ENCODE data around the gene RABL3. TPM values are rescaled to one million over a fixed set of nuclear protein-coding genes. Genes with fewer than 3 reads are reported as not detected.
"Not testable (repeated sequence)": the region's sequence is repeated elsewhere in the genome, so short reads cannot be mapped to it uniquely, and the experiment has no call there.

RABL3 gene
- total RNA-seq, 4 donors from 2014 or later = 9.1 to 54.6 (median 31.7) TPM

DNA sequence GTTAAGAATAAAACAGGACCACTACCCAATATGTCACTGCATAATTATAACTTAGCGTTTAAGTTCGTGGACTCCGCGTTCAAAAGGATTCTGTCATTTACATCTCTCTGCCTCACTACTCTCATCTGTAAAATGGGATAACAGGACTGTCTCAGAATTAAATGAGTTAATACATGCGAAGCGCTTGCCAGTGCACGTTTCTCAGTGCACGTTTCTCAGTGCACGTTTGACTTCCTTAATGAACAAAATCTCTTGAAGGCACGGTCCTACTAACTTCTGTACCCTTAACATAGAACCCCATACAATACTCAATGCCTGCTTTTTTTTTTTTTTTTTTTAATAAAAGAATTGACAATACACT, 499 bp downstream of the RABL3 start:
- intact Hi-C loops (cut with DNase I; ENCODE audit: low total_unique reads) = no loop called here
- Histone ChIP-seq H3K4me3 (peak overlapping the region; percentile 72 to 92), H3K27ac (peak overlapping the region; percentile 92 to 93), H3K9me3 (no peaks in the 10 kb centered on the region), H3K4me1 (no peaks in the 10 kb centered on the region), H3K36me3 (no peaks in the 10 kb centered on the region), H3K27me3 (no peaks in the 10 kb centered on the region)
- TF ChIP-seq, protein P1, sequence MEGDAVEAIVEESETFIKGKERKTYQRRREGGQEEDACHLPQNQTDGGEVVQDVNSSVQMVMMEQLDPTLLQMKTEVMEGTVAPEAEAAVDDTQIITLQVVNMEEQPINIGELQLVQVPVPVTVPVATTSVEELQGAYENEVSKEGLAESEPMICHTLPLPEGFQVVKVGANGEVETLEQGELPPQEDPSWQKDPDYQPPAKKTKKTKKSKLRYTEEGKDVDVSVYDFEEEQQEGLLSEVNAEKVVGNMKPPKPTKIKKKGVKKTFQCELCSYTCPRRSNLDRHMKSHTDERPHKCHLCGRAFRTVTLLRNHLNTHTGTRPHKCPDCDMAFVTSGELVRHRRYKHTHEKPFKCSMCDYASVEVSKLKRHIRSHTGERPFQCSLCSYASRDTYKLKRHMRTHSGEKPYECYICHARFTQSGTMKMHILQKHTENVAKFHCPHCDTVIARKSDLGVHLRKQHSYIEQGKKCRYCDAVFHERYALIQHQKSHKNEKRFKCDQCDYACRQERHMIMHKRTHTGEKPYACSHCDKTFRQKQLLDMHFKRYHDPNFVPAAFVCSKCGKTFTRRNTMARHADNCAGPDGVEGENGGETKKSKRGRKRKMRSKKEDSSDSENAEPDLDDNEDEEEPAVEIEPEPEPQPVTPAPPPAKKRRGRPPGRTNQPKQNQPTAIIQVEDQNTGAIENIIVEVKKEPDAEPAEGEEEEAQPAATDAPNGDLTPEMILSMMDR (IDR thresholded peaks at IDR 0.05) = no peak
- TF ChIP-seq POLR2A (IDR thresholded peaks at IDR 0.05) = no peak
- peak in 1 of 2 donors; percentile 17 for DNase-seq

DNA sequence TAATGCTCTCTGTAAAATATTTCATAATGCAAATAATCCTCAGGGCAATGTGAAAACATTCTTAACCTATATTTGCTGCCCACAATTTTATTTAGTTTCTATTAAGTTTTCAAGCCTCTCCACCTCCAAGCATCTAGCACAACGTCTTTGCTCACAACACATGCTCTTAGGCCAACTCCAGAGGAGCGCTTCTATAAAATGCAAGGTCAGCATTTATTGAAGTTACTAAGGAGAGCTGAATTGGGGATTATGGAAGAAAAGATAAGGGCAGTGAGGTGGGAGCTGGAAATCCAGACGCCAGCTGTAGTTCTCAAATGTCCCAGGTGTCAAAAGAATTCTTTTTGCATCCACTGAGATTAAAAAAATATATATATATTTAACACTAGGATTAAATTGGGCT, 996 bp downstream of the RABL3 start:
- Histone ChIP-seq H3K4me1 (no peaks in the 10 kb centered on the region), H3K27me3 (no peaks in the 10 kb centered on the region), H3K27ac (no peak overlapping the region), H3K4me3 (peak overlapping the region in 1 of 2 donors; percentile 92), H3K36me3 (no peaks in the 10 kb centered on the region), H3K9me3 (no peaks in the 10 kb centered on the region)
- intact Hi-C loops (cut with DNase I; ENCODE audit: low total_unique reads) = no loop called here
- TF ChIP-seq, protein P1 (IDR thresholded peaks at IDR 0.05) = no peak
- no peak for TF ChIP-seq POLR2A (IDR thresholded peaks at IDR 0.05)
- DNase-seq = no peak

DNA sequence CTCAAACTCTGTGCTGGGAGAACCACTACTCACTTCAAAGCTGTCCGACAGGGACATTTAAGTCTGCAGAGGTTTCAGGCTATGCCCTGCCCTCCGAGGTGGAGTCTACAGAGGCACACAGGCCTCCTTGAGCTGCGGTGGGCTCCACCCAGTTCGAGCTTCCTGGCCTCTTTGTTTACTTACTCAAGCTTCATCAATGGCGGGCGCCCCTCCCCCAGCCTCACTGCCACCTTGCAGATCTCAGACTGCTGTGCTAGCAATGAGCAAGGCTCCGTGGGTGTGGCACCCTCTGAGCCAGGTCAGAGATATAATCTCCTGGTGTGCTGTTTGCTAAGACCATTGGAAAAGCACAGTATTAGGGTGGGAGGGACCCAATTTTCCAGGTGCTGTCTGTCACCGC, 4.3 kb downstream of the RABL3 start:
- H3K27me3 ChIP-seq; DNase-seq; H3K4me1 ChIP-seq; intact Hi-C loops (cut with DNase I; ENCODE audit: low total_unique reads); H3K4me3 ChIP-seq; H3K27ac ChIP-seq; H3K36me3 ChIP-seq; H3K9me3 ChIP-seq: not testable (repeated sequence)

DNA sequence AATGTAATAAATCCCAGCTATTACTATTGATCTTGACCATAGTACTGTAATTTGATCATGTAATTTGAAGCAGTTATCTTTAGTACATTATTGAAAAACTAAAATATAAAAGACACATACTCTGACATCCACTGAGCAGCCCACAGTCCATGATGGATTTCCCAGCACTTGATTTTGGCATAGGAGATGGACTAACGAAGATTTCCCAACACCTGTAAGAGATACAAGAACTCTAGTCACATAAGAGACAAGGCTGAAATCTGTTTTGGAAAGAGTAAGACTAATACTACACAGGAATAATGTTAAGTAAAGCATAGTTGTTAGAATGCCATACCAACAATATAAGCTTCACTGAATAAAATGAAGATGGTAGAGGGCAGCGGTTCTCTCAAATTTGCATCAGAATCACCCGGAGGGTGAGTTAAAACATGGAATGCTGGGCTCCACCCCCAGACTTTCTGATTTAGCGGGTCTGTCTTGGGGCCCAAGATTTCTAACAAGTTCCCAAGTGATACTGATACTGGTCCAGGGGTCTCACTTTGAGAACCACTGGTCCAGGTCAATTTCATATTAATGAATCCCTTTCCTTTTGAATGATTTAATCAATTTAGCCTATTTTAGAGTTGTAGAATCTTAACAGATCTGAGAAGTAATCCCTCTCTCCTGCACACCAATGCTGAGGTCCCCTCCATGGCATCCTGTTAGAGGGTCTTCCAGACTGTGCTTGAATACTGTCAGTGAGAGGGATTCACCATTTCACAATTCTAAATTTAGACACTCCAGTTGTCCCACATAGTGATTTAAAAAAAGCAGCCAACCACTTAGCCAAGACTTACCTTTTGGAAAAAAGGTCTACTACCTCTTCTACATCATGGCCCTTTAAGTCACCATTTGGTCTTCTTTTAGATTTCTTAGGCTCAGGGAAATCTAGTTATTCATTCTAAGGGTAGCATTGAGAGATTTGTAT, 11.5 kb downstream of the RABL3 start:
- H3K36me3 ChIP-seq = no peaks in the 10 kb centered on the region
- H3K9me3 ChIP-seq = peaks cover 0 to 3% of the 10 kb centered on the region in 2 donors
- H3K27ac ChIP-seq = no peak overlapping the region
- H3K4me3 ChIP-seq = no peak overlapping the region
- H3K4me1 ChIP-seq = no peaks in the 10 kb centered on the region
- intact Hi-C loops (cut with DNase I; ENCODE audit: low total_unique reads) = no loop called here
- TF ChIP-seq POLR2A (IDR thresholded peaks at IDR 0.05) = no peak
- TF ChIP-seq, protein P1 (IDR thresholded peaks at IDR 0.05) = no peak
- H3K27me3 ChIP-seq = no peaks in the 10 kb centered on the region
- no peak for DNase-seq

DNA sequence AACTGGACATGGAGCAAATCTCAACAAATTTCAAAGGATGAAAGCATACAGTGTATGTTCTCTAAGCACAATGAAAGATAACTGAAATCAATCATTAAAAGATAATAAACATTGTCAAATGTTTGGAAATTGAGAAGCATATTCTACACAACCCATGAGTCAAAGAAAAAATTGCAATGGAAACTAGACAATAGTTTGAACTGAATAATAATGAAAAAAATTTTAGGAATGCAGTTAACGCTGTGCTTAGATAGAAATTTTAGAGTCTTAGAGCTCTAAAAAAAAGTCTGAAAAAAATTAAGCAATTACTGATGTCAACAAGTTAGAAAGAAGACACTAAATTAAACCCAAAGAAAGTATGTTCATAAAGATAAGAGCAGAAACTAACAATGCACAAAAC, 15.5 kb downstream of the RABL3 start:
- TF ChIP-seq, protein P1 (IDR thresholded peaks at IDR 0.05) = no peak
- no peak for TF ChIP-seq POLR2A (IDR thresholded peaks at IDR 0.05)
- Histone ChIP-seq H3K27me3 (no peaks in the 10 kb centered on the region), H3K4me1 (no peaks in the 10 kb centered on the region), H3K9me3 (no peaks in the 10 kb centered on the region), H3K4me3 (no peak overlapping the region), H3K27ac (no peak overlapping the region), H3K36me3 (no peaks in the 10 kb centered on the region)
- no peak for DNase-seq
- intact Hi-C loops (cut with DNase I; ENCODE audit: low total_unique reads) = no loop called here

DNA sequence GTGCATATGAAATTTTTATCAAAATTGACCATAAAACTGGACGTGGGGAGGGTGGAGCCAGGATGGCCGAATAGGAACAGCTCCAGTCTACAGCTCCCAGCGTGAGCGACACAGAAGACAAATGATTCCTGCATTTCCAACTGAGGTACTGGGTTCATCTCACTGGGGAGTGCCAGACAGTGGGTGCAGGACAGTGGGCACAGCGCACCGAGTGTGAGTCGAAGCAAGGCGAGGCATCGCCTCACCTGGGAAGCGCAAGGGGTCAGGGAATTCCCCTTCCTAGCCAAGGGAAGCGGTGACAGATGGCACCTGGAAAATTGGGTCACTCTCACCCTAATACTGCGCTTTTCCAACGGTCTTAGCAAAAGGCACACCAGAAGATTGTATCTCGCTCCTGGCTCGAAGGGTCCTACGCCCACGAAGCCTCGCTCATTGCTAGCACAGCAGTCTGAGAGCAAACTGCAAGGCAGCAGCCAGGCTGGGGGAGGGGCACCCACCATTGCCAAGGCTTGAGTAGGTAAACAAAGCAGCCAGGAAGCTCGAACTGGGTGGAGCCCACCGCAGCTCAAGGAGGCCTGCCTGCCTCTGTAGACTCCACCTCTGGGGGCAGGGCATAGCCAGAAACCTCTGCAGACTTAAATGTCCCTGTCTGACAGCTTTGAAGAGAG, 23.0 kb downstream of the RABL3 start:
- H3K36me3 ChIP-seq; H3K4me1 ChIP-seq; H3K27me3 ChIP-seq; intact Hi-C loops (cut with DNase I; ENCODE audit: low total_unique reads); H3K27ac ChIP-seq; H3K9me3 ChIP-seq: not testable (repeated sequence)
- DNase-seq = peak; percentile 34 to 42
- peak overlapping the region in 1 of 2 donors; percentile 17 for H3K4me3 ChIP-seq

All from uterus (tissue), 4 donors.